ENCODE measurements around the gene MAPK12.

Gene MAPK12

DNA sequence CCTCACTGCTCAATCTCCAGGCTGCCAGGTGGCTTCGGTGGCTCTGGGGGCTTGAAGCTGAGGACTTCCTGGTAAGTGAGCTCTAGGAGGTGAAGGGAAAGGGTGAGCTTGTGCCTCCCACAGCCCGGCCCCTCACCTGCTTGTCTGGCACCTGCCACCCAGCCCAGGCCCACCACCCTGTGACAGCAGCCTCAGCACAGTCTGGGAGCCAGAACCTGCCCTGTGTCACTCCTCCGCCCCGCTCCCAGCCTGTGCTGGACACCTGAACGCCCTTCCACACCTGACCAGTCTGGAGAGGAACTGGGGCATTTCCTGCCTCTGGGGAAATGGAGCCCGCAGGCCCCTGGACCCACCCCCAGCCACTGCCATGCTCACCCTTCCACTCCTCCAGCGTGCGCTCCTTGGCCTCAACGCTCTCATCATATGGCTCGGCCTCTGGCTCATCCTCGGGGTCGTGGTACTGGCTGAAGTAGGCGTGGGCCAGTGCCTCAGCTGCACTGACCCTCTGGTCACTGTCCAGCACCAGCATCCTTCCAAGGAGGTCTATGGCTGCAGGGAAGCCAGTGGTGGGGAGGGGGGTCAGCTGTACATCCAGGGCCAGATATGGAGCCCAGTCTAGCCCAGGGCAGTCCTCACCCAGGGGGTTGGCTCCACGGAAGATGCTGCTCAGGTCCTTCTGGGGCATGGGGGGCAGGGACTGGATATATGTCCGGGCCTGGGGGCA, 3.6 kb upstream of the MAPK12 start:
- no peak for DNase-seq

- DNase-seq = no peak
Measured at GRCh38 chr22:50264104-50264745, 2.7 kb upstream of the MAPK12 start.

DNA sequence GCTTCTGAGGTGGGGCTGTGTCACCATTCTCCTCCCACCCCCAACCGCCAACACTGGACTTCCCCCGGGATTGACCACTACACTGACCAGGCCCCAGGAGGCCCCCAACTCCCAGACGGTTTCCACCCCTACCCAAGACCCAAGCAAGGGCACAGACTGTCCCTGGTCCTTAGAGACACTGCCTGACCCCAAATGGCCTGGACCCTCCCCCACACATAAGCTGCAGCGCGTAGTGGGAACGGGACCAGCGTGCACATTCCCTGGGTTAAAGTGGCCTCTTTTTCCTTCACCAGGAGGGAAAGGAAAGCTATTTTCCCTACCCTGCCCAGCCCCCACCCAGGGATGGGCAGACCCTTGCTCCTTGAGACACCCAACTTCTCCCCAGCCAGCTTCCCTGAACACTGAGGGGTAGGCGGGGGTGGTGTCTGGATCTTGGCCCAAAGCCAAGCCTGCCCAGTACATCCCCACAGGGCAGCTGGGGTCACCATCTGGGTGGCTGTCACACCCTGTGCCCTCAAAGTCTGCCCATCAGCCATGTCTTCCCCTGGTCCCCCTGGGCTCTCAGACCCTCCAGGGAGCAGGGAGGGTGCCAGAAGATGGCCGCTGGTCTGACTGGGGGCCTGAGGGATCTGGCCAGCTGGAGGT, 1.6 kb upstream of the MAPK12 start:
- DNase-seq = no peak

- no peak for DNase-seq
Measured at GRCh38 chr22:50262460-50262911, 1.0 kb upstream of the MAPK12 start.

GRCh38 chr22:50260801-50261614, 475 bp downstream of the MAPK12 start:
- DNase-seq = no peak

DNA sequence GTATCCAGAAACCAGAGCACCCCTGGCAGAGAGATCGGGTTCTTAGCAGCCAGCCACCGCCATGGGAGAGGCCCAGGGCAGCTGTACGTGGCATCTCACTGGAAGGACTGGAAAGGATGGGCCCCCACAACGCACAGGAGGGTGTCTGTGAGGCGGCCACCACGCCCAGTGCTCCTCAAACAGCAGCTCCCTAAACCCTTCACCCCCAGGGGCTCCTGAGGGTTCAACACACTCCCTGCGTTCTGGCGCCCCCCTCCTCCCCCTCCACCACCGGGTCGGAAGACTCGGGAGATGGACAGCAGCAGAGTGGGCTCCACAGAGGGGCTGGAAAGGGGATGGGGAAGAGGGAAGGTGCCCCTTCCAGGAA, 1.1 kb downstream of the MAPK12 start:
- DNase-seq = no peak

GRCh38 chr22:50259302-50259701, 2.2 kb downstream of the MAPK12 start:
- no peak for DNase-seq

- DNase-seq = no peak
Measured at GRCh38 chr22:50258361-50259292, 2.9 kb downstream of the MAPK12 start.

DNA sequence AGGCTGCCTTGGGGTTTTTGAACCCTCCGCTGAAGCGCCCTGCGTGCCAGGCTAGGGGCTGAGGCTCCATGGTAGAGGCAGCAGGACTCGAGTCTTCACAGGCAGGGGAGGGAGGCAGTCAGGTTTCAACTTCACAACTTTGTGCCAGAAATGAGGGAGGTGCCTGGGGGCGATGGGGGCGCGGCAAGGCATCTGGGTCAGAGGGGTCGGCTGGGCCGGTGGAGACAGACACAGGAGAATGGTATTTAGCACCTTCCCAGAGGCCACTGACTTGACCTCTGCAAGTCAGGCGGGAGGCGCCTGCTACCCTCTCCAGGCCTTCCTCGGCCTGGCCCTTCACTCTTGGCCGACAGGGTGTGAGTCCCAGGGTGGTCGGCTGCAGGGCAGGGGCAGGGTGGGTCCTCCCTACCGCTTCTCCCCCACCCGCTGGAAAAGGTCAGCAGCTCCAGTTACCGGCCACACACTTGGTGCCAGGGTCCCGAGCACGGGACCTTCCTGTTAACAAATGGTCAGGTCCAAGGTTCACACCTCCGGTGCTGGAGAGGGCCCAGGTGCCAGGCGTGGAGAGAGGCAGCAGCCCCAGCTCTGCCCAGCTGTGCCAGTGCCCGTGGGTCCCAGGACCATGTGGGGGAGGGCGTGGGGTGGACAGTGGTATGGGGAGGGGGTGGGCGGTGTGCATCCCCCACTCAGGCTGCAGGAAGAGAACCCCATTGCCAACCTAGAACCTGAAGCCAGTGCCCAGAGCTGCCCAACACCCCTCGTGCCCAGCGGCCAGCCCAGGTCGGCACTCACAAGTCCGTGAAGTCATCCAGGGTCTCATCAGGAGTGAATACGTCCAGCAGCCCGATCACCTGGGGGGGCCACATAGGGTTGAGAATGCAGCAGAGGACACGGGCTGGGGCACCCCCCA, 3.8 kb downstream of the MAPK12 start:
- no peak for DNase-seq

- no peak for DNase-seq
Measured at GRCh38 chr22:50257041-50257440, 4.4 kb downstream of the MAPK12 start.

DNA sequence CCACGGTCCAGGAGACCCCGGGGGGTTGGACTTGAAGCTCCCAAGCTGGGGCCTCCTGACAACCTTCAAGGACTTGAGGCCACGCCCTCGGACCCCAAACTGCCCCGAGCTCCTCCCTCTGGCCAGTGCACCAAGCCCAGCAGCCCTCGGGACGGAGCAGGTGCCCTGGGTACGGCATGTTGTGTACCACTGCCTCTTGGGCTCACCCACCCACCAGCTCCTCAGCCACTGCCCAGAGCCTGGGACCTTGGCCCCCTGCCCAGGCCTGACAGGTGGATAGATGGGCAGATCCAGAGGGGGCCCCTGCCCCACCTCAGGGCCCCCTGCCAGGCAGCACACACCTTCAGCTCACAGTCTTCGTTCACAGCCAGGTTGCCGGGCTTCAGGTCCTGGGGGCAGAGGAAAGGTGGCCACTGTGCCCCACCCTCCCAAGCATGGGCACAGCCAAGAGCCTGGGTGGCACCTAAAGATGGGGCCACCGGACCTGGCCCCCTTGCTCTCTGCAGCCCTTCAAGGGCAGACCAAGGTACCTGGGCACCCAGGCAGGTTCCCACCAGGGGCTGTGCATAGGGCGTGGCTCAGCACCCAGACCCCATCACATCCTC, 5.1 kb downstream of the MAPK12 start:
- no peak for DNase-seq

GRCh38 chr22:50255607-50256006, 5.9 kb downstream of the MAPK12 start:
- no peak for DNase-seq

DNA sequence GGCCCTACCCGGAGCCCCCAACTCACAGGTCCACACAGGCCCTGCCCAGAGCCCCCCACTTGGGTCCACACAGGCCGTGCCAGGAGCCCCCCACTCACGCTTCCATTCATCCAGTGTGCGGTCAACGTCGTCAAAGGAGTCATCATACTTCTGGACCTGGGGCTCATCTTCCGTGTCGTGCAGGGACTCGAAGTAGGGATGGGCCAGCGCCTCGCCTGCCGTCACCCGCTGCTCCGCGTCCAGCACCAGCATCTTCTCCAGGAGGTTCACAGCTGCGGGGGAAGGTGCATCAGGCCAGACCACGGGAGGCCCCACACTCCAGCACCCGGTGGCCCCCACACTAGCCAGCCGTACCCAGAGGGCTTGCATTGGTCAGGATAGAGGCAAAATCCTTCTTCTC, 6.4 kb downstream of the MAPK12 start:
- DNase-seq = no peak

GRCh38 chr22:50253941-50254340, 7.5 kb downstream of the MAPK12 start:
- no peak for DNase-seq

- DNase-seq = no peak
Measured at GRCh38 chr22:50253046-50253915, 8.2 kb downstream of the MAPK12 start.

- DNase-seq = no peak
Measured at GRCh38 chr22:50252082-50253045, 9.1 kb downstream of the MAPK12 start.

- DNase-seq = no peak
Measured at GRCh38 chr22:50251477-50252081, 9.9 kb downstream of the MAPK12 start.
